KG1 (cell line): Measurements from ENCODE around the gene CAPN10.

ENCODE experiments used
- DNase-seq: peaks from one replicate; lab custom pipeline; 2025; lab: John Stamatoyannopoulos, UW

The CAPN10 gene

DNA sequence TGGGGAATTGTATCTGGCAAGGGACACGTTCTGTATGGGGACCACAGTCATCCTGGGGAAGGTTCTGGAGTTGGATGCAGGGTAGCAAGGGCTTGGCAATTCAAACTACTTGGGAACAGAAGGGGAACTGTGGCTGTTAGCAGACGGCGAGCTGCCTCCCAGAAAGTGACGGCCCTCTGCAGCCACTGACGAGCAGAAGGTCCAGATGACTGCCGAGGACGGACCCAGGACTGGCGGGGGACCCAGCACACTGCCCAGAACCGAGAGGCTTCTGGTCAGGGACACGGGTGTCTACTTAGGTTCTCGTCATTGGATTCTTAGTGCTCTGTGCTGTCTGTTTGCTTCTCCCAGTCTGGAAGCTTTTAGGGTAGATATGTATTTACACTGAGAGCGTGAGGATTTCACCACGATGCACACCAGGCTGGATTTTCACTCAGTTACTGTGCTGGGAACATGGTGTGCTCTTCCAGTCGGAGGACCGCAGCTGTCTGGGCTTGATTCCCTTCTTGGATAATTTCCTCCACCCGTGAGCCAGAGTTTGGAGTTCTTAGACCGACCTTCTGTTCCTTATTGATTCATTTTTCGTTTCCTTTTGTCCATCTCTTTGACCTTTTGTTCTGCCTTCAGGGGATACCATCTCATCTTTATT is 52.1 kb downstream of the CAPN10 start:
- DNase-seq = no peak

DNA sequence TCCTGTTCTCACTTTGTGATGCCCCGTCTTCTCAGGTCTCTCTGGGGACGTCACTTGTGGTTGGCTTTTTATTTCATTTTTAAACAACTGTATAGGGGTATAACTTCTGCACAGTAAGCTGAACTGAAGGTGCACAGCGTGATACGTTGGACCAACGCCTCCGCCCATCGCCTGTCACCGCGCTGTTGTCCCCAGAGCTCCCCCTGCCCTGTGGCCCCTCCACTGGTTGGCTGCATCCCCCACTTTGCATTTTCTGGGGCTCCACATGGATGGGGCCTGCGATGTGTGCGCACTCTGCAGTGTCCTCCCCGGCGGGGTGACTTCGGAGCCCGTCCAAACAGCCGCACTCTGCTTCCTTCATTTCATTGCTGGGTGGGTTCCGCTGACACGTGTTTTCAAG is 53.0 kb downstream of the CAPN10 start:
- DNase-seq = no peak

DNA sequence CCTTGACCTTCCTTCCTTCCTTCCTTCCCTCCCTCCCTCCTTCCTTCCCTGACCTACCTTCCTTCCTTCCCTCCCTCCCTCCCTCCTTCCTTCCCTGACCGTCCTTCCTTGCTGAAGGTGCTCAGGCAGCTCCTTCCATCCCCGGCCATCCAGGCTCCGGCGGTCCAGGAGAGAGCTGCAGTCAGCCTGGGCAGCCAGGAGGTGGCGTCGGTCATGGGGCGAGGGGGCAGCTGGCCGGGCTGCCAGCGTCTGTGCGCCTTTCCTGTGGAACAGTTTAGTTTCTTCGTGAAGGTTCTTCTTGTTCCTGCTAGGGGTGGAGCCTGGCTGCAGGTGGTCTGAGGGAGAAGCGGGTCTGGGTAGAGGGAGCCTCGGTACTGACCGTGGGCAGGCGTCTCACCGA is 54.4 kb downstream of the CAPN10 start:
- no peak for DNase-seq

DNA sequence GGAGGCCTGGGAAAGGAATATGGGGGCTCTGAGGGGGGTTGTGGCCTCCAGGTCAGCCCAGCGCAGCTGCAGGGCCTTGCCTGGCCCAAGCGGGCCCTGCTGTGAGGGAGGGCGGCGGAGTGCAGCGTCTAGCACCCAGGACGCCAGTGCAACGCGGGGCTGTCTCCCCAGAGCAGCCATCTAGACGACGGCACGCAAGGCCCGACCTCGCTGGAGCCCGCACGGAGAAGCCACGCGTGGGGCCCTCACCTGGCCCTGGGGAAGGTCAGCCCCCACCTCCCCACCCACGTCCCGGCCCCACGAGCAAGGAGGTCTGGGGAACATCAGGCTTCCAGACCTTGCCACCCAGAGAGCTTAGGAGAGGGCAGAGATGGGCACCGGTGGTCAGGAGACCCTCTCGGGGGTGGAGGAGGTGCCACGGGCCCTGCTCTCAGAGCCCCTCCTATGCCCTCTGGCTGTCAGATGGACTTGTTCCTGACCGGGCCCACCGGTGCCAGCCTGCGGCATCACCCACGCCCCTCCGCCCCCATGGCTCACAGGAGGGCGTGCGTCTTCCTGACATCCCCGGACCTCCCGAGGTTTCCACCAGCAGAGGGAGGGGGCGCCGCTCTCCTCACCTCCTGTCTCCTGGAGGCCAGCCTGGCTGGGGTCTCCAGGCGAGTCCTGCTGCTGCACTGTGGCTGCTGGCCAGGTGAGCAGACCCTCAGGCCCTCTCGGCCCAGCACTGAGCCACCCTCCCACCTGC is 55.7 kb downstream of the CAPN10 start:
- no peak for DNase-seq

DNA sequence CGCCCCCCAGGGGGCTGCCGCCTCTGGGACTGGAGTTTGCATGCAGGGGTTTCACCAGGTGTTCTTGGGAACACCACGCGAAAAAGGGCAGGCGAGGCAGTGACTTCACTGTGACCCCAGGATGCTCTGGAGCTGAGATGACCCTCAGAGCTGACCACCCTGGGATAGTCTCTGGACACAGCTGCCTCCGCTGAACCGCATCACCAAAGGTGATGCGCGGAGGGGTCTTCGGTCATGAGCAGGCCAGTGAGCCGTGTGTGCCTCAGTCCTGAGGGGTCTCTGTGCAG is 56.2 kb downstream of the CAPN10 start:
- DNase-seq = no peak

DNA sequence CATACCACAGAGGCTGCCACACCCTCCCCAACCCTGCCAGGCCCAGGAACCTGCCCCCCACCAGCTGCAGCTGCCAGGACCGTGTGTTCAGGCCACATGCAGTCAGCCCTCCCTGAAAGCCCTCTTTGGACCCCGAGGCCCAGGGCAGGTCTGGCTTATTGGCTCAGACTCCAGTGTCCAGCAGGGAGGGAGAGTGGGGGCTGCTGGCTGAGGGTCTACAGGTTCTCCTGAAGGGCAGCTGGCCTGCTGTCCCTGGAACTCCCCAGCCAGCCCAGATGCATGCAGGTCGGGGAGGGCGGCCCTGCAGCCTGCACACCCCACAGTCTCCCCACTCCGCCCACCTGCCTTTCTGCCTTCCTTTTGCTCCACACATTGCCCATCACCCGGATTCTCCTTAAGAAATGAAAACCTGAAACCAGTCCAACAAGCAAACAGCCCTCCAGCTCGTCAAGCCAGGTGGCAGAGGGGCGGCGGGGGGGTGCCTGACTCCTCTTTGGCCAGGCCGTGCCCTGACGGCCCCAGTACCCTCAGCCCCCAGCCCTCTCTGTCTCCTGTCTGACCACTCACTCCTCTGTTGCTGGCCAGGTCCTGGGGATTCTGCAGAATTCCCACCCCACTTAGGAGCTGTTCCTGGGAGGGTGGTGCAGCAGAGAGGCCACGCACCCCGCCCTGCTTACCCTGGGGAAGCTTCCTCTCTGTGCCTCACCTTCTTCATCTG is 56.7 kb downstream of the CAPN10 start:
- DNase-seq = no peak

DNA sequence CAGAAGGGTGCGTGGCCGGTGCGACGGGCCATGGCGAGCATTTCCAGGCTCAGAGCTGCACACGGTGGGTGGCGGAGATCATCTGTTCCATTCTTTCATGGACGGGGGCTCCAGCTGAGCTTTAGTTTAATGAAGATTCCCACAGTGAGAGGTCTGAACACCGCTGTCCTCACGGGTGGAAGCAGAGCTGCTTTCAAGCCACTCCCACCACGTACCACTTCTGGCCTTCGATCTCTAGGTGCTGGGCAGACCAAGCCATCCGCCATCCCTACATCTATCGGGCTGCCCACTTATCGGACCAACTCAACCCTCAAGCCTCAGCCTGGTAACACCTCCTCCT is 57.2 kb downstream of the CAPN10 start:
- no peak for DNase-seq

DNA sequence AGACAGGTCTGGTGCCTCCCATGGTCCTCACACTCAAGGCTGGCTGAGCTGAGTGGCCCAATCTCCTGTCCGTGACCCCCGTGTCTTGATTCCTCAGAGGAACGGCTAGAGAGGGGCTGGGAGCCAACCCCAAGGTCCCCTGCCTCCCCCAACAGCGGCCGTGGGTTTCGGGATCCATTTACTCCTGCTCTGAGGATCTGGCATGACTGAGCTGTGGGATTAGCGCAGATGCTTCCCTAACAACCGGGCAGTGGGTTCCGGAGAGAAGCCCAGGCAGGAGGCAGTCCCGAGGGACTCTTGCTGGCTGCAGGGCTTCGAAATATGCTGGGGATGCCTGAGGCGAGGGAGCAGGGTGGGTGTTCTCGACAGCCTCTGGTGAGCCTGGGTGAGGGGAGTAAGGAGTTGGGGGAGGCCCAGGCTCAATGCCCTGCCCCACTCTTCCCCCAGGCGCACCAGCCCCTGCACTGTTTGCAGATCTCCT is 57.7 kb downstream of the CAPN10 start:
- DNase-seq = no peak

DNA sequence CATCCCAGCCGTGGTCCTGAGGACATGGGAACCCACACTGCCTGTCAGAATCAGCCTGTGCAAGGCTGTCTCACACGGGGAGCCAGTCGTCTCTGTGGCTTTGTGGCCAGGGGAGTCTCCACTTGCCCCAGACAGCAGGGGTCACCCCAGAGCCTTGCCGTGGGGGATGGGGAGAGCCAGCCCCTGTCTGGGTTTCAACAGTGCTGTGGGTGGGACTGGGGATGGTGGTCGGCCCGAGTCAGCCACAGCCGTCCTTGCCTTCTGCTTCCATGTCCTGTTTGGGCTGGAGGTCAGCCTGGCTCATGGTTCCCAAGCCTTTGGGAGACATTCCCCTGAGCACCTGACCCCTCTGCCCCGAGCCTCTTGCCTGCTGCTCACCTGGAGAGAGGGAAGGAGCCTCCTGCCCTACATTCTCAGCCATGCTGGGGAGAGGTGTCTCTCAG is 58.3 kb downstream of the CAPN10 start:
- no peak for DNase-seq

DNA sequence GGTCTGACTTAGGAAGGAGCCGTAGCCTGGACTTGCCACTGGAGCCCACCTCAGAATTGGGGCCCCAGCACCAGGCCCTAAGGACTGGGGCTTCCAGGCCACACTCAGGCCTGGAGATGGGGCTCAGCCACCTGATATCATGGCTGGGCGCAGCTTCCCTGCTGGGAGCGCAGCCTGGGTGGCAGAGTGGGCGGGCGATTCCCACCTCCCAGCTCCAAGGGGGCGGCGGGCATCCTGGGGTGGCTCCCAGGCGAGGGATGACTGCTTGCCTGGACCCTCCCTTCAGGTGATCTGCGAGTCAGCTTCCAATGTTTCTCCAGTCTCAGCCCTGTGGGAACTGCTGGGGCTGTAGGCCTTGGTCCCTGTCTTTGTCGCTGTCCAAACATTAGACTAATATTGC is 58.8 kb downstream of the CAPN10 start:
- DNase-seq = no peak

DNA sequence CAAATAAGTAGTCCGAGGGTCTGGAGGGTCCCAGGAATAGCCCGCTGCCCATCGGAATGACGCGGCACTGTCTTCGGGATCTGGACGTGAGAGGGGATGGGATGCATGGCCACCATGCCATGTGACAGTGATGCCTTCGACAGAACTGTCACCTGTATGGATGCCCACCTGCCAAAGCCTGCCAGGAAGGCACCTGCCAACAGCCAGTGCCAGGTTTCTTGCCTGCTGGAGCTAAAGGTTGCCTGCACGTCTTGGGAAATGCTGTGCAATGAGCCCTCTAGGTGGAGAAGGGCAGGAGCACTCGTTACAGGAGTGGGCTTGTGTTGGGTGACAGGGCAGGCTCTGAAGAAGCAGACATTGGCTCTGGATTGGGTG is 59.3 kb downstream of the CAPN10 start:
- DNase-seq = no peak

DNA sequence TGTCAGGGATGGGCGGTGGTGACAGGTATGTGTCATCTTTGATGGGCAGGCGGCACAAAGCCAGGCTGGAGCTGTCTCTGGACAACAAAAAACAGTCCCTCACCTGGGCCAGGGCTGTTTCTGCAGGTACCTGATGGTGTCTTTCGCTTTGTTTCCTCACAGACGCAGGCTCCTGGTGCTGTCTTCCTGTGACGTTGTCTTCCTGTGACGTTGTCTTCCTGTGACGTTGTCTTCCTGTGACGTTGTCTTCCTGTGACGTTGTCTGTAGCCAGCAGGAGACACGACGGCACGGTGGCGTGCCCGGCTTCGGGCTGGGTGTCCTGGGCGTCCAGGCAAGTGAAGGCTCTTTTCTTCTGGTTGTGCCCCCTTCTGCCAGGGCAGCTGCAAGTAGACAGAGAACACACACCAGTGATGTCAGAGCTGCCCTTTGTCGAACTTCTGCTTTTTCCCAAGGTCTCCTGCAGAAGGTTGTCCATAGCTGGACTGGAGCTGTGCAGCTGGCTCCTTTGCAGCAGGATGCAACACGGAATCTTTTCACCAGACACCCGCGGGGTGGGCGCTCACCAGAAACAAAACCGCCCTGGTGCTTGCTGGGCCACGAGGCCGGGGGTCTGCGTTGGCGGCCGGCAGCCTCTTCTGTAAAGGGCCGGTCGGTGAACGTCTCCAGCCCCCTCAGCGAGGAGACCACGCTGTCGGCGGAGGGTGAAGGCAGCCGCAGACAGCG is 59.8 kb downstream of the CAPN10 start:
- no peak for DNase-seq

DNA sequence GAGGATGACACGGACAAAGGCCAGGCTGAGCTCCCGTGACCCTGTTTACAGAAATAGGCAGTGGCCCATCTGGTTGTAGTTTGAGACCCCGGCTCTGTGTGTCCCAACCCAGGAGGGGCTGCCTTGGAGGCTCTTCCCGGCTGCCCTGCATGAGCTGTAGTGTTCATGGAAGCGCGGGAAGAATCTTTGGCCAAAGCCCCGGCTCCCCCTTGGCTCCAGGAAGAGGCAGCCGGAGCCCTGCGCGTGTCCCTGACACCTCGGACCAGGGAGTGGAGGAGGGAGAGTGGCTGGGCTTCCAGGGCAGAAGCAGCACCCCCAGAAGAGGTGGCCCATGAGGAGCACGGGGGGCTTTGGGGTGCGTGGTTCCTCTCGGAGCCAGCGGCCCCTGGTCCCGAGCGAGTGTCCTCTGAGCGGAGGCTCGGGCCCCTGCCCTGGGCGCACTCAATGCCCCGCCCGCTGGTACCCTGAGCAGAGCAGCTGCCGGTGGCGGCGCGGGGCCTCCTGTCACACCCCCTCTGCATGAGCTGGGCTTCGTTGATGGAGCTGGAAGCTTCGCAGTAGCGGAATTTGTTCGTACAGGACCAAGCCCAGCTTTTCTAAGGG is 60.5 kb downstream of the CAPN10 start:
- no peak for DNase-seq

DNA sequence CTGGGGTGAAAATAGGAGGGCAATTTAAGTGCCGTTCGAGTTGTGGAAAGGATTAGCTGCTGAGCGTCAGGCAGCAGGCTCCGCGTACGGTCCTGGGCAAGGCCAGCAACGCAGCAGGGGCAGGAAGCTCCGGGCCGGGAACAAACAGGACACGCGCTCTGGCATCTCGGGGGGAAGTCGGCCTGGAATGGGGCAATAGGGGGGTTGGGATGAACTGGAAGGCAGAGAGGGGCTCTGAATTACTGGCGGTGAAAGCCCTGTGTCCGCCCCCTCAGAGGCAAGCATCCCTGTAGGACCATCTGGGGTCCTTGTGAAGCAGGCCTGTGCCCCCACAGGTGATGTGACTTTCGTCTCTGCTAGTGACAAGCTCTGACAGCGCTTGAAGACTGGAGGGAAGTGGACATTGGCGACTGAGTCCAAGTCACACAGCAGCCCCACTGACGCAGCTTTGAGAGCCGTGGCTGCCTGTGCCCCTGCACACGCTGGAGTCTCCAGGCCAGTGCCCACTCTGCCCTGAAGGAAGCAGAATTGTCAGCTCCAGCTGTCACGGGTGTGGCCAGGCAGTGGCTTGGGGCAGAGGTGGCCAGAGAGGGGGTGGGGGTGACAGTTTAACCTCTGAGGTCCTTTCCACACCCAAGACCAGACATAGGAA is 61.1 kb downstream of the CAPN10 start:
- no peak for DNase-seq

DNA sequence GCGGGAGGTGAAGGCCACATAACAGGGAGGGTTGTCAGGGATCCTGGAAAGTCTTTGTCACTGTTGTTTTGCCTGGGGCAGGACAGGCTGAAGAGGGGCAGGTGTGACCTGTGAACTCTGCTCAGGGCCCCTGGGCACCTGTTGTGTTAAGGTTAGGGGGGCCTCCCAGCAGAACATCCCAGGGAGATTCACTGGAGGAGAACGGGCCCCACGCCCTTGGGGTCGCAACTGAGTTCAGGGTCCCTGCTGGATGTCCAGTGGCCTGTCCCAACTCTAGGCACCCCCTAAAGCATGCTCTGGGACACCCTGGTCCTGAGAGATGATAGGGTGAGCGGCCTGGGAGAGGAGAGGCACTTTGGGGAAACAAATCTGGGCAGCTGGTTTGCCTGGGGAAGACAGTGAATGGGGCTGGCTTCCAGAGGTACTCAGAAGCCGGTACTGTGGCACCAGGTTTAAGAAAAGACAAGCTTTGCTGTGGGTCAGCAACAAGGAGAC is 61.7 kb downstream of the CAPN10 start:
- DNase-seq = no peak
